Measurements from ENCODE around the gene MACF1. TPM values are rescaled to one million over a fixed set of nuclear protein-coding genes. Genes with fewer than 3 reads are reported as not detected.

MACF1 gene
- total RNA-seq, 1 experiment from 2014 or later: 265 TPM

DNA sequence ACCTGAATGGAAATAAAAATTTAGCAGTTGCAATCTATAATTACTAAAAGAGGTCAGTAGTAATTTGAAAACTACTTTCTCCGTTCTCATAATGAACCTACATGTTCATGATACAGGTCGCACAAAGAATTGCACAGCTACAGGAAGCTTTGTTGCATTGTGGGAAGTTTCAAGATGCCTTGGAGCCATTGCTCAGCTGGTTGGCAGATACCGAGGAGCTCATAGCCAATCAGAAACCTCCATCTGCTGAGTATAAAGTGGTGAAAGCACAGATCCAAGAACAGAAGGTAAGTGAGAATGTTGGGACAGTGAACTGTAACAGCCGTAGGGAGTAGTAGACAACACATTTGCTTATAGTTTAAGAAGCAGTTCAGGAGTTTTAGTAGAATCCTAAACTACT, 218.1 kb downstream of the MACF1 start:
- no TSS peak for BruUV-seq (replicated peaks)
- peaks cover 7% of the 10 kb centered on the region for H3K4me1 ChIP-seq (ENCODE audit: insufficient read depth, low read length, poor library complexity, severe bottlenecking)
- peaks cover 64% of the 10 kb centered on the region for H3K36me3 ChIP-seq (ENCODE audit: insufficient read depth, low read length, poor library complexity, severe bottlenecking)
- H3K27ac ChIP-seq (ENCODE audit: low read depth, low read length, poor library complexity, severe bottlenecking): no peak overlapping the region
- ChIA-PET CTCF (no interaction called here), POLR2A (ENCODE audit: low non-redundant PET) (no interaction called here)
- H3K9me3 ChIP-seq (ENCODE audit: low read depth, low read length, poor library complexity, severe bottlenecking): no peaks in the 10 kb centered on the region
- no peak for TF ChIP-seq EZH2 (IDR thresholded peaks at IDR 0.05; ENCODE audit: borderline replicate concordance, low read depth, low read length, poor library complexity, severe bottlenecking)
- TF ChIP-seq, protein P1, sequence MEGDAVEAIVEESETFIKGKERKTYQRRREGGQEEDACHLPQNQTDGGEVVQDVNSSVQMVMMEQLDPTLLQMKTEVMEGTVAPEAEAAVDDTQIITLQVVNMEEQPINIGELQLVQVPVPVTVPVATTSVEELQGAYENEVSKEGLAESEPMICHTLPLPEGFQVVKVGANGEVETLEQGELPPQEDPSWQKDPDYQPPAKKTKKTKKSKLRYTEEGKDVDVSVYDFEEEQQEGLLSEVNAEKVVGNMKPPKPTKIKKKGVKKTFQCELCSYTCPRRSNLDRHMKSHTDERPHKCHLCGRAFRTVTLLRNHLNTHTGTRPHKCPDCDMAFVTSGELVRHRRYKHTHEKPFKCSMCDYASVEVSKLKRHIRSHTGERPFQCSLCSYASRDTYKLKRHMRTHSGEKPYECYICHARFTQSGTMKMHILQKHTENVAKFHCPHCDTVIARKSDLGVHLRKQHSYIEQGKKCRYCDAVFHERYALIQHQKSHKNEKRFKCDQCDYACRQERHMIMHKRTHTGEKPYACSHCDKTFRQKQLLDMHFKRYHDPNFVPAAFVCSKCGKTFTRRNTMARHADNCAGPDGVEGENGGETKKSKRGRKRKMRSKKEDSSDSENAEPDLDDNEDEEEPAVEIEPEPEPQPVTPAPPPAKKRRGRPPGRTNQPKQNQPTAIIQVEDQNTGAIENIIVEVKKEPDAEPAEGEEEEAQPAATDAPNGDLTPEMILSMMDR (conservative IDR thresholded peaks at IDR 0.05; ENCODE audit: low read depth, low read length): no peak
- no peak overlapping the region for H3K4me3 ChIP-seq (ENCODE audit: low read depth, low read length, poor library complexity, severe bottlenecking)
- no peaks in the 10 kb centered on the region for H3K27me3 ChIP-seq (replicated peaks; ENCODE audit: insufficient read depth, low read depth, low read length, poor library complexity)
- intact Hi-C loops (cut with micrococcal nuclease; ENCODE audit: unreplicated experiment): no loop called here
- no peak for DNase-seq (ENCODE audit: low spot score)

DNA sequence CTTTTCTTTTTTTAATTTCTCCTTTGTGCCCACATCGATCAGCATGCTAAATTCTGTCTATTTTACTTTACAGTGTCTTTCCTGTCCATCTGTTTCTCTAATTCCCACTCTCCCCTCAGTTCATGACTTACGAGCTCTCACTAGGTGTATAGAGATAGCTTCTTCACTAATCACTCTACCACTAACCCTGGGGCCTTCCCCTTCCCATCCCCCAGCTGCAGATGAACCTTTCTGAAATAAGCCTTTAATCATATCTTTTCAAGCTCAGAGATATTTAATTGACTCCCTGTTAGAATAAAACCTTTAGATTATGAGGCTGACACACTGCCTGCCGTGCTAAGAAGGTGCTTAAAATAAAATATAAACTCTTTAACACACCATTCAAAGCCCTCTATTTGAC, 220.7 kb downstream of the MACF1 start:
- Histone ChIP-seq H3K9me3 (ENCODE audit: low read depth, low read length, poor library complexity, severe bottlenecking) (no peaks in the 10 kb centered on the region), H3K27me3 (replicated peaks; ENCODE audit: insufficient read depth, low read depth, low read length, poor library complexity) (no peaks in the 10 kb centered on the region), H3K4me3 (ENCODE audit: low read depth, low read length, poor library complexity, severe bottlenecking) (no peak overlapping the region), H3K27ac (ENCODE audit: low read depth, low read length, poor library complexity, severe bottlenecking) (no peak overlapping the region), H3K36me3 (ENCODE audit: insufficient read depth, low read length, poor library complexity, severe bottlenecking) (peaks cover 83% of the 10 kb centered on the region), H3K4me1 (ENCODE audit: insufficient read depth, low read length, poor library complexity, severe bottlenecking) (peaks cover 6% of the 10 kb centered on the region)
- DNase-seq (ENCODE audit: low spot score): no peak
- CTCF ChIA-PET: interaction anchor here (0.7 kb wide), 1 partner anchor 14 kb away, joined by 4 read pairs; no protein-coding TSS in a partner anchor
- BruUV-seq (replicated peaks): no TSS peak
- POLR2A ChIA-PET (ENCODE audit: low non-redundant PET): interaction anchor here (0.6 kb wide), 1 partner anchor 42 kb away, joined by 3 read pairs; no protein-coding TSS in a partner anchor
- intact Hi-C loops (cut with micrococcal nuclease; ENCODE audit: unreplicated experiment): no loop called here
- TF ChIP-seq EZH2 (IDR thresholded peaks at IDR 0.05; ENCODE audit: borderline replicate concordance, low read depth, low read length, poor library complexity, severe bottlenecking): no peak
- TF ChIP-seq, protein P1 (conservative IDR thresholded peaks at IDR 0.05; ENCODE audit: low read depth, low read length): no peak

DNA sequence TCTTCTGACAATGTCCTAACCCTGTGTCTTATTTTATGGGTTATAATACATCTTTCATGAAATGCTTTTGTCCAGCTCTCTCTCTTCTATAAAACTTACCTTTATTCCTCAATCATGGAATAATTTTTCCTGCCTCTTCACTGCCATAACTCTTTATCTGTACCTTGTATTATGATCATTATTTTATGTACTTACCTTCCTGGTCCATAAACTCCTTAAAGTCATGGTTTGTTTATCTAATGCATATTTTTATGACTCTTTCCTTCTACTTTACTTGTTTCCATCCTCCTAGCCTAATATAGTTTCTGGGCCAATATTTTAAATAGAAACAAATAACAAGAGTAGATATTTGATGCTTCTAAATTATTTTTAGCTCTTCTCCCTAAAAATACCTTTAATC, 221.1 kb downstream of the MACF1 start:
- ChIA-PET POLR2A (ENCODE audit: low non-redundant PET) (no interaction called here), CTCF (no interaction called here)
- BruUV-seq (replicated peaks): no TSS peak
- H3K27me3 ChIP-seq (replicated peaks; ENCODE audit: insufficient read depth, low read depth, low read length, poor library complexity): no peaks in the 10 kb centered on the region
- H3K4me3 ChIP-seq (ENCODE audit: low read depth, low read length, poor library complexity, severe bottlenecking): no peak overlapping the region
- DNase-seq (ENCODE audit: low spot score): no peak
- peaks cover 88% of the 10 kb centered on the region for H3K36me3 ChIP-seq (ENCODE audit: insufficient read depth, low read length, poor library complexity, severe bottlenecking)
- intact Hi-C loops (cut with micrococcal nuclease; ENCODE audit: unreplicated experiment): no loop called here
- no peak overlapping the region for H3K27ac ChIP-seq (ENCODE audit: low read depth, low read length, poor library complexity, severe bottlenecking)
- no peaks in the 10 kb centered on the region for H3K9me3 ChIP-seq (ENCODE audit: low read depth, low read length, poor library complexity, severe bottlenecking)
- no peak for TF ChIP-seq EZH2 (IDR thresholded peaks at IDR 0.05; ENCODE audit: borderline replicate concordance, low read depth, low read length, poor library complexity, severe bottlenecking)
- TF ChIP-seq, protein P1 (conservative IDR thresholded peaks at IDR 0.05; ENCODE audit: low read depth, low read length): no peak
- peaks cover under 1% of the 10 kb centered on the region for H3K4me1 ChIP-seq (ENCODE audit: insufficient read depth, low read length, poor library complexity, severe bottlenecking)

Measured in A673 (cell line).